Activated CD8-positive, alpha-beta T cell treated with anti-CD3 and anti-CD28 coated beads, Interleukin-2, amount 10 ng/mL, durations not matched to agents 7 days and 5 days (primary cell): Measurements from ENCODE around the gene POLR2J. TPM values are rescaled to one million over a fixed set of nuclear protein-coding genes. Genes with fewer than 3 reads are reported as not detected.
"Not testable (repeated sequence)": the region's sequence is repeated elsewhere in the genome, so short reads cannot be mapped to it uniquely, and the experiment has no call there.

ENCODE experiments used
- ATAC-seq: fragments of 150-1000 bp; cut with Tn5 transposase; one replicate; pipeline ENCODE4 v1.10.0; 2021; ENCODE audit warnings: moderate library complexity
- CTCF ChIA-PET: fragments of 350-600 bp; sonication (Branson Sonifier 250); formaldehyde crosslinking; loops from one replicate; lab custom pipeline; 2021; ENCODE audit warnings: antibody characterized with exemption; lab: Charles Lee
- POLR2A ChIA-PET: fragments of 350-600 bp; sonication (Branson Sonifier 250); formaldehyde crosslinking; loops from one replicate; lab custom pipeline; 2021; ENCODE audit warnings: antibody characterized with exemption; lab: Charles Lee
- DNase-seq: peaks from one replicate; pipeline ENCODE4 v3.0.0-alpha.2; 2020
- H3K27ac Mint-ChIP-seq: one replicate; pipeline ENCODE4 v1.8.0; 2021; ENCODE audit warnings: mild to moderate bottlenecking, mixed read lengths
- H3K27me3 Mint-ChIP-seq: one replicate; pipeline ENCODE4 v1.8.0; 2021; ENCODE audit warnings: low read depth, mixed read lengths
- H3K36me3 Mint-ChIP-seq: one replicate; pipeline ENCODE4 v1.8.0; 2021; ENCODE audit warnings: low read depth, mixed read lengths
- H3K4me1 Mint-ChIP-seq: one replicate; pipeline ENCODE4 v1.8.0; 2021; ENCODE audit warnings: low read depth, mixed read lengths
- H3K4me3 Mint-ChIP-seq: one replicate; pipeline ENCODE4 v1.8.0; 2021; ENCODE audit warnings: mild to moderate bottlenecking, mixed read lengths
- H3K9me3 Mint-ChIP-seq: one replicate; pipeline ENCODE4 v1.8.0; 2022; ENCODE audit warnings: mixed read lengths; ENCODE audit not compliant: insufficient read depth
- total RNA-seq, 2 experiments: library from RNA; stranded (reverse); gene quantifications; one replicate each; pipeline ENCODE4 v1.2.3, GENCODE V29; 2021

Gene POLR2J
- total RNA-seq, 2 experiments from 2014 or later: 55.7 to 62.0 TPM

GRCh38 chr7:102490529-102491075 lies 11.9 kb upstream of the POLR2J start:
- H3K27ac Mint-ChIP-seq, H3K27me3 Mint-ChIP-seq, CTCF ChIA-PET, H3K36me3 Mint-ChIP-seq, H3K4me1 Mint-ChIP-seq, H3K4me3 Mint-ChIP-seq, H3K9me3 Mint-ChIP-seq, POLR2A ChIA-PET: not testable (repeated sequence)
- peak; percentile 55 for ATAC-seq
- peak; percentile 78 for DNase-seq

GRCh38 chr7:102484317-102484716 lies 5.6 kb upstream of the POLR2J start:
- H3K27me3 Mint-ChIP-seq, H3K4me1 Mint-ChIP-seq, H3K4me3 Mint-ChIP-seq, DNase-seq, ATAC-seq, POLR2A ChIA-PET, H3K27ac Mint-ChIP-seq, CTCF ChIA-PET, H3K9me3 Mint-ChIP-seq, H3K36me3 Mint-ChIP-seq: not testable (repeated sequence)

- POLR2A ChIA-PET, H3K36me3 Mint-ChIP-seq, H3K4me3 Mint-ChIP-seq, H3K27me3 Mint-ChIP-seq, H3K9me3 Mint-ChIP-seq, H3K27ac Mint-ChIP-seq, CTCF ChIA-PET, H3K4me1 Mint-ChIP-seq, DNase-seq, ATAC-seq: not testable (repeated sequence)
Measured at GRCh38 chr7:102481962-102482361, 3.2 kb upstream of the POLR2J start.

DNA sequence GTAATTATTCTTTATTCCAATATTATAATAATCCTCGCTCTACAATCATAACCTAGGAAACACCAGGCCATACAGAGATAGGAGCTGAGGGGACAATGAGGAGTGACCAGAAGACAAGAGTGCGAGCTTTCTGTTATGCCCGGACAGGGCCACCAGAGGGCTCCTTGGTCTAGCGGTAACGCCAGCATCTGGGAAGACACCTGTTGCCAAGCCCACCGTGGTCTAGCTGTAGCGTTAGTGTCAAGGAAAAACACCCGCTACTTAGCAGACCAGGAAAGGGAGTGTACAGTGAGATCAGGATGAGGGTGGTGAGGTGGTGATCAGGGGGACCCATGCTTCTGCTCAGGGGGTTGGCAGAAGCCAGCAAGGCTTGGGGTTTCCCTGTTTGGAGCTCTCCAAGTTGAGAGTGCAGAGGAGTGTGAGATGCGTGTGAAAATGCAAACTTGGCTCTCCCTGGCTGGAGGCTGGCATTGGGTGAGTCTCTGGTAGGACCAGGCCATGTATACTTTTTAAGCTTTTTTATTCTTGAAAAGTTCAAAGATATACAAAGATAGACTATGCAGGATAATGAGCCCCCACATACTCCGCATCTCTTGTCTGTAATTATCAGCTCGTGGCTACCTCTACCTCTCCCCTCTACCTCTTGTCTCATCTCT lies 1.4 kb upstream of the POLR2J start:
- H3K27me3 Mint-ChIP-seq, ATAC-seq, H3K4me1 Mint-ChIP-seq, H3K36me3 Mint-ChIP-seq, H3K9me3 Mint-ChIP-seq, H3K4me3 Mint-ChIP-seq, CTCF ChIA-PET, POLR2A ChIA-PET, H3K27ac Mint-ChIP-seq: not testable (repeated sequence)
- DNase-seq: peak; percentile 34

DNA sequence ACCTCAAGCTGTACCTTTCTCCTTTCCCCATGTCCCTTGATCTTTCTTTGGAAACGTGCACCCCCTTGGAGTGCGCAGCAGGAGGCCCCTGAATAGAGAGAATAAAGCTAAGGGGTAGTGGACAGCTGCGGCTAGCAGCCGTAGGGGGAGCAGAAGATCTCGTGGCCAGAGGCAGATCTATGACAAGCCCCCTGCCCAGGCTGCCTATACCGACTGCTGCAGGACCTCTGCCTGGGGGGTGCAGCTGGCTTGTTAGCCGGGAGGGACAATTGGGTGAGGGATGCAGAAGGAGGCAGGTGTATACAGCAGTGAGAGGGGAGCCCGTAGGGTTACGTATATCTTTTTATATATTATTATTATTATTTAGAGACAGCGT lies 475 bp upstream of the POLR2J start:
- H3K4me3 Mint-ChIP-seq, H3K4me1 Mint-ChIP-seq, H3K27ac Mint-ChIP-seq, H3K27me3 Mint-ChIP-seq, DNase-seq, POLR2A ChIA-PET, CTCF ChIA-PET, H3K36me3 Mint-ChIP-seq, H3K9me3 Mint-ChIP-seq: not testable (repeated sequence)
- ATAC-seq: peak; percentile 19

DNA sequence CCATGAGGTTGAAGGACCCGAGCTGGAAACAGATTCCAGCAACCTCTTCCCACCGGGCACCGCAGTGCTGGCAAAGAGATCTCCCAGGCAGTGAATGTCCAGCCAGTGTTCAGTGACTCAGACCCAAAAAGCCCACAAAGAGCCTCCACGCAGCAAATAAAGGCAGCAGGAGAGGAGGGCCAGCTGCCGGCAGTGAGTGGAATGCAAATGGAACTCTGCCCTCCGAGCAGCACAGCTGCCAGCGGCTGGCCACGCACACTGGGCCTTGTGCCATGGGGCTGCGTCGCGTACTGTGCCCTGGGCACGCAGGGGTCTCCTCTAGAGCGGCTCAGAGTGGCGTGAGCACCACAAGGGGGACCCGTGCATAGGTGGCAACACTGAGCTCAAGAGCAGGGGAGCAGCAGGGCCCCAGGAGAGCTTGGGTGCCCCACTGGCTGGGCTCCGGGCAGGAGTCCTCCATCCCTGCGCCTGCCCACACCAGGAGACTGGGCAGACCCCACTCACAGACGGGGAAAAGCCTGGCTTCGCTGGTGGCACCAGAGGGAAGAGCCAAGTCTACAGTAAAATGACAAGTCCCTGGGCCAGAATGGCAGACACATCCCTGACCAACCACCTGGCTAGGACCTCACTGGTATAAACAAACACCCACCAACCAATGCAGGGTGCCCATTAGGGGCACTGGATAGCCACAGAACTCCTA lies 3.8 kb downstream of the POLR2J start:
- H3K27me3 Mint-ChIP-seq, H3K4me1 Mint-ChIP-seq, POLR2A ChIA-PET, H3K9me3 Mint-ChIP-seq, CTCF ChIA-PET, H3K27ac Mint-ChIP-seq, H3K4me3 Mint-ChIP-seq, ATAC-seq: not testable (repeated sequence)
- peak; percentile 11 for DNase-seq
- H3K36me3 Mint-ChIP-seq: peaks cover 11% of the 10 kb centered on the region

DNA sequence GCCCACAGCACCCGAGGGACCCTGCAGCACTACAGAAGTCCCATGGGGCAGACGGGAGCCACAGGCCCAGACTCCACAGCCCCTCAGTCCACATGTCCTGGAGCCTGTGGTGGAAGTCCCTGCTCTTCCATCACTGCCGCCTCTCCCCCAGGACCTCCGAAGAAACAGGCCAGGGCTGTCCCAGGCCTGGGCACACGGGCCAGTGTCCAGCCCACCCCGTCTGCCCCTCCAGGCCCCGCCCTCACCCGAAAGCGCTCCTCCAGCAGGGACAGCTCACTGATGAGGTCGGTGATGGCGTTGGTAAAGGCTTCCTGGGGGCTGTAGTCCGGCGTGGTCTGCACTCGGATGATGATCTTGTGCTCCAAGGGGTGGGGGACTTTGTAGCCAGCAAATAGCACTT lies 4.6 kb downstream of the POLR2J start:
- H3K9me3 Mint-ChIP-seq, H3K4me3 Mint-ChIP-seq, H3K4me1 Mint-ChIP-seq, ATAC-seq, H3K27me3 Mint-ChIP-seq, H3K27ac Mint-ChIP-seq, CTCF ChIA-PET, POLR2A ChIA-PET: not testable (repeated sequence)
- peak; percentile 12 for DNase-seq
- peaks cover 11% of the 10 kb centered on the region for H3K36me3 Mint-ChIP-seq

DNA sequence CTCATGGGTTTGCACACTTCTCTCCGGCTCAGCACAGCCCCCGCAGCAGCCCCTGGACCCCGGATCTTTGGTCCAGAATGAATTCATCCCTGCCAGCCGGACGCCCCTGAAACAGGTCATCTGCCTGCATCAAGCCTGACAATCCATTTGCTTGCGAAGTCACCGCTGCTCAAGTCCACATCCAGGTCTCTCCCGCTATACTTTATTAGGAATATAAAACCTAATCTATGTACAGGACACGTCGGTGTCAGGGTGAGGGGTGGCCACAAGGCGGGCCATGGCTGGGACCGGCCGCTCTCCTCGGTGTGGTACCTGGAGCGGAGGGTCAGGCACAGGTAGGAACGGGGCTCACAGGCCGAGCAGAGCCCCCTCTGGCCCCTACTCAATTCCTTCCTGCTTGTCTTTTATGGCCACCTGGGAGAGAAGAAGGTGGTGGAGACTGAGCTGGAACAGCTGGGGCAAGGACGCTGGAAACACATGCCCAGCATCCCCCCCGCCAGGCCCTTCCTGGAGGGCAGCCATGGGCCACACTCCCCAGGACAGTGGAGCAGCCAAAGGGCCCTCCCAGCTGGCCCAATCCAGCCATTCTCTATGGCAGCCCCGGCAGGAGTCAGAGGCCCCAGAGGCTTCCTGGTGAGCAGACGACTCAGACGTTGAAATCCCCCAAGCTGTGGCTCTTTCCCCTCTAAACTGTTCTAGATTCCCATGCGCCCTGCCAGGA lies 5.3 kb downstream of the POLR2J start:
- no peaks in the 10 kb centered on the region for H3K9me3 Mint-ChIP-seq
- H3K4me3 Mint-ChIP-seq: no peak overlapping the region
- CTCF ChIA-PET: no interaction called here
- H3K4me1 Mint-ChIP-seq: no peaks in the 10 kb centered on the region
- ATAC-seq (no peak), DNase-seq (no peak)
- POLR2A ChIA-PET: no interaction called here
- H3K27ac Mint-ChIP-seq: no peak overlapping the region
- H3K36me3 Mint-ChIP-seq: peaks cover 11% of the 10 kb centered on the region
- H3K27me3 Mint-ChIP-seq: no peaks in the 10 kb centered on the region

- no peaks in the 10 kb centered on the region for H3K9me3 Mint-ChIP-seq
- H3K36me3 Mint-ChIP-seq: peaks cover 11% of the 10 kb centered on the region
- no peak overlapping the region for H3K4me3 Mint-ChIP-seq
- ATAC-seq (no peak), DNase-seq (no peak)
- ChIA-PET CTCF (no interaction called here), POLR2A (no interaction called here)
- no peaks in the 10 kb centered on the region for H3K27me3 Mint-ChIP-seq
- peak overlapping the region; percentile 18 for H3K27ac Mint-ChIP-seq
- no peaks in the 10 kb centered on the region for H3K4me1 Mint-ChIP-seq
Measured at GRCh38 chr7:102472126-102473041, 6.3 kb downstream of the POLR2J start.

DNA sequence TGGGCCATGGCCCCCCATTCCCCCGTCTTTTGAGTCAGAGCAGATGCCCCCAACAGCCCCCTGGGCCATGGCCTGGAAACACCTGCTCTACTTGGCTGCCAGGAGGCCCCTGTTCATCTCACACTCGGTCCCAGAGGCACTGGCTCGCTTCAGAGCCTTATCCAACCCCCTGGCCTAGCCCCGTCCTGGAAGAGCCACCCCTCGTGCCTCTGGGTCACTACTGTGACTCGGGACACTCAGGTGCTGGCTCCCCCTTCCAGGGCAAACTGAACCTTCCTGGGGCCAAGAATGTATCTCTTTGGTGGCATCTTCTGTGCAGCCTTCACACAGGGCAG lies 7.0 kb downstream of the POLR2J start:
- DNase-seq (no peak), ATAC-seq (no peak)
- ChIA-PET CTCF (interaction anchor here (1.3 kb wide), 1 partner anchor 66 kb away, joined by 3 read pairs; no protein-coding TSS in a partner anchor), POLR2A (no interaction called here)
- Mint-ChIP-seq H3K27ac (peak overlapping the region; percentile 18), H3K27me3 (no peaks in the 10 kb centered on the region), H3K4me1 (peaks cover 2% of the 10 kb centered on the region), H3K9me3 (no peaks in the 10 kb centered on the region), H3K36me3 (peaks cover 11% of the 10 kb centered on the region), H3K4me3 (no peak overlapping the region)

GRCh38 chr7:102469972-102470825 lies 8.5 kb downstream of the POLR2J start:
- H3K27ac Mint-ChIP-seq: no peak overlapping the region
- peaks cover 14% of the 10 kb centered on the region for H3K4me1 Mint-ChIP-seq
- peaks cover 14% of the 10 kb centered on the region for H3K36me3 Mint-ChIP-seq
- no peaks in the 10 kb centered on the region for H3K9me3 Mint-ChIP-seq
- ChIA-PET POLR2A (interaction anchor here (1.4 kb wide), 1 partner anchor 55 kb away, joined by 3 read pairs; no protein-coding TSS in a partner anchor), CTCF (interaction anchor here (1.3 kb wide), 1 partner anchor 65 kb away, joined by 3 read pairs; no protein-coding TSS in a partner anchor)
- H3K4me3 Mint-ChIP-seq: no peak overlapping the region
- H3K27me3 Mint-ChIP-seq: no peaks in the 10 kb centered on the region
- ATAC-seq (no peak), DNase-seq (no peak)
